ENCODE data around the gene THADA.

Gene THADA

GRCh38 chr2:43495727-43496126 is 100.1 kb downstream of the THADA start:
- DNase-seq (ENCODE audit: low read depth in 2 of 2): no peak

- DNase-seq (ENCODE audit: low read depth in 2 of 2): no peak
Measured at GRCh38 chr2:43493954-43494353, 101.9 kb downstream of the THADA start.

GRCh38 chr2:43491065-43491639 is 104.7 kb downstream of the THADA start:
- DNase-seq (ENCODE audit: low read depth in 2 of 2): no peak

GRCh38 chr2:43490252-43490786 is 105.5 kb downstream of the THADA start:
- no peak for DNase-seq (ENCODE audit: low read depth in 2 of 2)

GRCh38 chr2:43488737-43489136 is 107.1 kb downstream of the THADA start:
- no peak for DNase-seq (ENCODE audit: low read depth in 2 of 2)

- DNase-seq (ENCODE audit: low read depth in 2 of 2): no peak
Measured at GRCh38 chr2:43486603-43487002, 109.2 kb downstream of the THADA start.

- DNase-seq (ENCODE audit: low read depth in 2 of 2): no peak
Measured at GRCh38 chr2:43484323-43484930, 111.4 kb downstream of the THADA start.

GRCh38 chr2:43482961-43483360 is 112.9 kb downstream of the THADA start:
- DNase-seq (ENCODE audit: low read depth in 2 of 2): no peak

- DNase-seq (ENCODE audit: low read depth in 2 of 2): no peak
Measured at GRCh38 chr2:43481927-43482542, 113.8 kb downstream of the THADA start.

- no peak for DNase-seq (ENCODE audit: low read depth in 2 of 2)
Measured at GRCh38 chr2:43480874-43481273, 115.0 kb downstream of the THADA start.

GRCh38 chr2:43478412-43479086 is 117.3 kb downstream of the THADA start:
- DNase-seq (ENCODE audit: low read depth in 2 of 2): no peak

GRCh38 chr2:43475922-43476321 is 119.9 kb downstream of the THADA start:
- DNase-seq (ENCODE audit: low read depth in 2 of 2): no peak

- no peak for DNase-seq (ENCODE audit: low read depth in 2 of 2)
Measured at GRCh38 chr2:43475137-43475846, 120.5 kb downstream of the THADA start.

- DNase-seq (ENCODE audit: low read depth in 2 of 2): no peak
Measured at GRCh38 chr2:43474273-43474672, 121.6 kb downstream of the THADA start.

GRCh38 chr2:43473767-43474166 is 122.1 kb downstream of the THADA start:
- no peak for DNase-seq (ENCODE audit: low read depth in 2 of 2)

- DNase-seq (ENCODE audit: low read depth in 2 of 2): no peak
Measured at GRCh38 chr2:43472527-43473194, 123.2 kb downstream of the THADA start.

GRCh38 chr2:43469713-43470112 is 126.1 kb downstream of the THADA start:
- no peak for DNase-seq (ENCODE audit: low read depth in 2 of 2)

- DNase-seq (ENCODE audit: low read depth in 2 of 2): no peak
Measured at GRCh38 chr2:43469094-43469493, 126.7 kb downstream of the THADA start.

- DNase-seq (ENCODE audit: low read depth in 2 of 2): no peak
Measured at GRCh38 chr2:43467891-43468290, 127.9 kb downstream of the THADA start.

- no peak for DNase-seq (ENCODE audit: low read depth in 2 of 2)
Measured at GRCh38 chr2:43465234-43465633, 130.6 kb downstream of the THADA start.

GRCh38 chr2:43464590-43464989 is 131.2 kb downstream of the THADA start:
- no peak for DNase-seq (ENCODE audit: low read depth in 2 of 2)
